Endothelial cell (in vitro differentiated cells): ENCODE results near the gene LTB4R. TPM values are rescaled to one million over a fixed set of nuclear protein-coding genes. Genes with fewer than 3 reads are reported as not detected.

ENCODE experiments used
- DNase-seq: peaks from one replicate; pipeline ENCODE4 v3.0.0; 2021; ENCODE audit warnings: low spot score
- H3K27ac Mint-ChIP-seq: one replicate; pipeline ENCODE4 v1.8.0; 2021; ENCODE audit warnings: mixed read lengths, inconsistent platforms; ENCODE audit not compliant: unreplicated experiment
- H3K27me3 Mint-ChIP-seq: one replicate; pipeline ENCODE4 v1.8.0; 2021; ENCODE audit warnings: mild to moderate bottlenecking, moderate library complexity, mixed read lengths, inconsistent platforms; ENCODE audit not compliant: unreplicated experiment
- H3K36me3 Mint-ChIP-seq: one replicate; pipeline ENCODE4 v1.8.0; 2021; ENCODE audit warnings: mild to moderate bottlenecking, low read depth, mixed read lengths, inconsistent platforms; ENCODE audit not compliant: unreplicated experiment
- H3K4me1 Mint-ChIP-seq: one replicate; pipeline ENCODE4 v1.8.0; 2021; ENCODE audit warnings: mild to moderate bottlenecking, mixed read lengths, inconsistent platforms; ENCODE audit not compliant: unreplicated experiment
- H3K4me3 Mint-ChIP-seq: one replicate; pipeline ENCODE4 v1.8.0; 2021; ENCODE audit warnings: mild to moderate bottlenecking, mixed read lengths, inconsistent platforms; ENCODE audit not compliant: unreplicated experiment
- H3K9me3 Mint-ChIP-seq: one replicate; pipeline ENCODE4 v1.8.0; 2021; ENCODE audit warnings: mixed read lengths, inconsistent platforms; ENCODE audit not compliant: unreplicated experiment
- total RNA-seq: library from RNA; stranded (reverse); fragmentation: NEBNext Ultra II Directional; extraction: Animal tissue kit (Norgen Biotek cat#: 25700); gene quantifications from one replicate; pipeline ENCODE4 v1.2.1, GENCODE V29; 2021; ENCODE audit not compliant: unreplicated experiment
- TF ChIP-seq, protein P1 (sequence below): fragments of 200-600 bp; sonication (generic); IDR thresholded peaks from one replicate; pipeline ENCODE4 v1.5.0; 2021; ENCODE audit warnings: antibody characterized with exemption; ENCODE audit not compliant: unreplicated experiment

Gene LTB4R
- total RNA-seq, 1 donor from 2014 or later, result 9.5 TPM

DNA sequence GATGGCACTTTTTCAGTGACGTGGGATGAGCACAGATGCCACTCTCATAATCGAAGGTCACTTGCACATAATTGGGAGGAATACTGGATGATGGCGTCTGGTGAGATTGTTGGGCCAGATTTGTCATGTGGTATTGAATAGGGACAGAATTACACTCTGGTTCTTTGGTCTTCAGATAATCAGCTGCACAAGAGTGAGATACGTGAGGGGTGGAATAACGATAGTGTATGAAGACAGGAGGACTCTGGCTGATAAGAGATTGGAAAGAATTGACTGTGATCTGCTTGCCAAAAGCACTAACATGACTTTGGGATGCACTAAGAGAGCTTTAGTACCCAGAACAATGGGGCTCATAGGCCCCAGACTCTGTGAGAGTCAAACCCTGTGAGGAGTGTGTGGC is 32.9 kb upstream of the LTB4R start:
- Mint-ChIP-seq H3K27me3 (peaks cover 11% of the 10 kb centered on the region), H3K4me3 (peak overlapping the region; percentile 16), H3K9me3 (no peaks in the 10 kb centered on the region), H3K36me3 (peaks cover 3% of the 10 kb centered on the region), H3K4me1 (peaks cover 8% of the 10 kb centered on the region), H3K27ac (peak overlapping the region; percentile 26)
- TF ChIP-seq, protein P1, sequence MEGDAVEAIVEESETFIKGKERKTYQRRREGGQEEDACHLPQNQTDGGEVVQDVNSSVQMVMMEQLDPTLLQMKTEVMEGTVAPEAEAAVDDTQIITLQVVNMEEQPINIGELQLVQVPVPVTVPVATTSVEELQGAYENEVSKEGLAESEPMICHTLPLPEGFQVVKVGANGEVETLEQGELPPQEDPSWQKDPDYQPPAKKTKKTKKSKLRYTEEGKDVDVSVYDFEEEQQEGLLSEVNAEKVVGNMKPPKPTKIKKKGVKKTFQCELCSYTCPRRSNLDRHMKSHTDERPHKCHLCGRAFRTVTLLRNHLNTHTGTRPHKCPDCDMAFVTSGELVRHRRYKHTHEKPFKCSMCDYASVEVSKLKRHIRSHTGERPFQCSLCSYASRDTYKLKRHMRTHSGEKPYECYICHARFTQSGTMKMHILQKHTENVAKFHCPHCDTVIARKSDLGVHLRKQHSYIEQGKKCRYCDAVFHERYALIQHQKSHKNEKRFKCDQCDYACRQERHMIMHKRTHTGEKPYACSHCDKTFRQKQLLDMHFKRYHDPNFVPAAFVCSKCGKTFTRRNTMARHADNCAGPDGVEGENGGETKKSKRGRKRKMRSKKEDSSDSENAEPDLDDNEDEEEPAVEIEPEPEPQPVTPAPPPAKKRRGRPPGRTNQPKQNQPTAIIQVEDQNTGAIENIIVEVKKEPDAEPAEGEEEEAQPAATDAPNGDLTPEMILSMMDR, result no peak
- DNase-seq, result no peak

DNA sequence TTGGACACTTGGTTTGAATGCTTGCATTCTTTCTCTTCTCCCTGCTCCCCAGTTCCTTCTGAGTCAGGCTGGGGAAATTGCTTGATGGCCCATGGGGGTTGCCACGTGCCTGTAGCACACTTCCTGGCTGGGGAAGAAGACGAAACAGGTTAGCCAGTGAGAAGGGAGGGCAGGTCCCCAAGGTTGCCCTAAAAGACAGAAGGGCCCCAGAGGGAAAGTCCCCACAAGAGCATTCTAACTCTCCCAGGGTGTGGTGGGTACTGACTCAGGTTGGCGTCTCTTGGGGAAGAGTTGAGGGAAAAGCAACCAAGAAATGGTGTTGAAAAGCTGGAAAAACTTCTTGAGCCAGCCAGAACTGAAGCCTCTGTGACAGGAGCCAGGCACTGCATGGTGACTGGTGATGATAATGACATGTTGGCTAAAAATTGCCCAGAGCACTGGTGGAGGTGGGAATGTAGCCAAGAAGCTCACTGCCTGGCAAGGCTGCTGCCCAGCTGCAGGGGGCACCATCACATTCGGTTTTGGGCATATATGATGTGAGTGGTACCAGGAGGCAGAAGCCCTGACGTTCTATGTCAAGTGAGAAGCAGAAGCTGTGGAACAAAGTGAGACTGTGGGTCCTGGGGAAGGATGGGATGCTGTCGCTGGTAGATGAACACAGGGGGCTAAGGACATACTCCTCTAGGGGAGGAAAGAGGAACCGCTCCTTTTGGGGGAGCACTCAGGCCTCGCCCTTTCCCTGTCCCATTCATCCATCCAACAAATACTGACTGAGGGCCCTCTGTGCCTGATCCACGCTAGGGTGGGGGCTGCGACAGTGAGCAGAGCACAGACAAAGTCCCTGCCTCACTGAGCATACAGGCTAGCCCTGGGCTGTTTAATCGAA is 31.8 kb upstream of the LTB4R start:
- no peak overlapping the region for H3K27ac Mint-ChIP-seq
- no peak for DNase-seq

DNA sequence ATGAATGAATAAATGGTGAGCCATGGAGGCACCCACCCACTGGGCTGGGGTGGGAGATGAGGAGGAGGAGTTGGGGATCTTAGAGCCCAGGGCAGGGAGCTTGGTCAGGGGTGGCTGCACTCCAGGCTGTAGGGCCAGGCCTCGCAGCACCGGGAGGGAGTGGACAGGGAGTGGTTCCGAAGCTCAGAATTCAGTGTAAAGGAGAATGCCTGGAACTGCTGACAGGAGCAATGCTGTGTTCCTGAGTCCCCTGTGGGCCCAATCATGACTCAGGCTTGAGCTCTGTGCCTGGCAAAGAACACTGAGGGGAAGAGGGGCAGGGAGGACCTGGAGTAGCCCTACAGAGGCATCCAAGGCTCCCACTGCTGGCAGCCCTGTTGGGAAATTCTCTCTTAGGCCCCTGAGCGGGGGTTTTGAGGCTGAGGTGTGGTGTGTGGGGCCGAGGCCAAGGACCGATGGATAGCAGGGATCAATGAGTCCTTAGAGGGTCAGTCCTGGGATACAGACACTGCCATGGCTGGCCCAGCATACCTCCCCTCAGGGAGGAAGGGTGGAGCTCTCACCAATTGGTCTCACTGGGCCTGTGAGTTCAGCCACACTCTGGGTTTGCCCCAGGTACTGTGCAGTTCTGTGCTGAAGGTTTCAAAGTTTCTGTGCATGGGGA is 30.4 kb upstream of the LTB4R start:
- no peak overlapping the region for H3K27ac Mint-ChIP-seq
- no peaks in the 10 kb centered on the region for H3K9me3 Mint-ChIP-seq
- no peaks in the 10 kb centered on the region for H3K36me3 Mint-ChIP-seq
- peaks cover 13% of the 10 kb centered on the region for H3K27me3 Mint-ChIP-seq
- no peak for DNase-seq
- TF ChIP-seq, protein P1, result no peak
- H3K4me1 Mint-ChIP-seq, result peaks cover 8% of the 10 kb centered on the region
- H3K4me3 Mint-ChIP-seq, result no peak overlapping the region

More for the DNA sequence above, 31.8 kb upstream of the LTB4R start:
- peaks cover 8% of the 10 kb centered on the region for H3K4me1 Mint-ChIP-seq
- H3K27me3 Mint-ChIP-seq, result peaks cover 11% of the 10 kb centered on the region
- H3K9me3 Mint-ChIP-seq, result no peaks in the 10 kb centered on the region
- H3K4me3 Mint-ChIP-seq, result no peak overlapping the region
- H3K36me3 Mint-ChIP-seq, result peaks cover 3% of the 10 kb centered on the region
- TF ChIP-seq, protein P1, result no peak

DNA sequence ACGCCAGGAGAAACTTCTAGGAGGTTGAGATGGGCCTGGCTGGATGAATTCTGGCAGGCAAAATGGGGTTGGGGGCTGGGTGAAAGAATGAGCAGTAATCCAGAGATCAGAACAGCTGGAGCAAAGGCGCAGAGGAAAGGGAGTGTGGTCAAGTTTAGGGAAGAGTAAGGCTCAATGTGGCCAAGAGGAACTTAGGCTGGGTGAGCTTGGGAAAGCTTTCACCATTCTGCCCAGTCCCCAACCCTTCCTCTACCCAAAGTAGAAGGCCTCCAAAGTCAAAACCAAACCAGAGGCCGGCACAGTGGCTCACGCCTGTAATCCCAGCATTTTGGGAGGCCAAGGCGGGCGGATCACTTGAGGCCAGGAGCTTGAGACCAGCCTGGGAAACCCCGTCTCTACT is 29.7 kb upstream of the LTB4R start:
- no peaks in the 10 kb centered on the region for H3K9me3 Mint-ChIP-seq
- H3K27ac Mint-ChIP-seq, result no peak overlapping the region
- no peaks in the 10 kb centered on the region for H3K36me3 Mint-ChIP-seq
- peaks cover 17% of the 10 kb centered on the region for H3K27me3 Mint-ChIP-seq
- DNase-seq, result no peak
- TF ChIP-seq, protein P1, result no peak
- H3K4me1 Mint-ChIP-seq, result peaks cover 8% of the 10 kb centered on the region
- H3K4me3 Mint-ChIP-seq, result no peak overlapping the region

DNA sequence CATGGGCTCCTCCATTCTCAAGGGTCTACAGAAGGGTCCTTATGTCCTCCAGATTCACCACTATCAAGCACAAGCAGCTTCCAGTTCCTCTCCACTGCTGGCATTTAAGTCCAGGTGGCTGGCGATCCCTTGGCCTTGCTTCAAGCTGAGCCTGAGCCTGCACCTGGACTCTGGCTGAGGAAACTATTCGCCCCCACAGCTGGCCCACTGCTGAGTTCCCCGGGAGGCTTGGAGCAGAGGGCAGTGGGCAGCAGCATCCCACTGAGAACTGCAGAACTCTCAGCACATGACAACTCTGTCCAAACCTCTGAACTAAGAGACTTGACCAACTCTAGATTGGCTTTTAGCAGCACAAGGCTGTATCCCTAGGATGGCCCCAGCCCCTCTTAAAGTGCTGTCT is 28.6 kb upstream of the LTB4R start:
- DNase-seq, result no peak
- TF ChIP-seq, protein P1, result no peak
- no peak overlapping the region for H3K27ac Mint-ChIP-seq
- peaks cover 19% of the 10 kb centered on the region for H3K27me3 Mint-ChIP-seq
- H3K36me3 Mint-ChIP-seq, result peaks cover 3% of the 10 kb centered on the region
- H3K4me1 Mint-ChIP-seq, result peaks cover 6% of the 10 kb centered on the region
- H3K4me3 Mint-ChIP-seq, result no peak overlapping the region
- H3K9me3 Mint-ChIP-seq, result no peaks in the 10 kb centered on the region
